Upper lobe of left lung (tissue), 4 donors: Measurements from ENCODE around the gene TMPRSS6.

Source experiments
- CTCF ChIP-seq, 6 experiments: fragments of 450-650 bp in 4 of 6; fragments of 200-600 bp in 2 of 6; sonication (generic) in 2 of 6; IDR thresholded peaks; one replicate each; pipeline ENCODE4 v1.5.1; 2016 to 2019; ENCODE audit warnings: antibody characterized with exemption in 6 of 6
- EP300 ChIP-seq, 4 donors: sonication (generic); formaldehyde crosslinking; IDR thresholded peaks; one replicate each; pipeline ENCODE4 v1.5.1; 2017; ENCODE audit warnings: antibody characterized with exemption in 4 of 4, control low read depth in 2 of 4
- POLR2A ChIP-seq, 4 donors: fragments of 450-650 bp; IDR thresholded peaks; one replicate each; pipeline ENCODE4 v1.5.1; 2016 to 2017; ENCODE audit warnings: antibody characterized with exemption in 4 of 4, mild to moderate bottlenecking in 2 of 4
- POLR2AphosphoS5 ChIP-seq, 2 donors: sonication (generic); formaldehyde crosslinking; IDR thresholded peaks; one replicate each; pipeline ENCODE4 v1.5.1; 2017; ENCODE audit warnings: antibody characterized with exemption in 2 of 2

GRCh38 chr22:37128555-37129281 lies 19.2 kb upstream of the TMPRSS6 start:
- no peak for TF ChIP-seq POLR2A (IDR thresholded peaks at IDR 0.05)
- TF ChIP-seq CTCF (IDR thresholded peaks at IDR 0.05): no peak
- no peak for TF ChIP-seq POLR2AphosphoS5 (IDR thresholded peaks at IDR 0.05)
- no peak for TF ChIP-seq EP300 (IDR thresholded peaks at IDR 0.05)
